ENCODE measurements around the gene CNTNAP1.

CNTNAP1 gene

GRCh38 chr17:42670789-42671657 is 11.3 kb upstream of the CNTNAP1 start:
- DNase-seq (ENCODE audit: low read depth) = no peak

- no peak for DNase-seq (ENCODE audit: low read depth)
These were observed 10.3 kb upstream of the CNTNAP1 start for GRCh38 chr17:42672038-42672437.

DNA sequence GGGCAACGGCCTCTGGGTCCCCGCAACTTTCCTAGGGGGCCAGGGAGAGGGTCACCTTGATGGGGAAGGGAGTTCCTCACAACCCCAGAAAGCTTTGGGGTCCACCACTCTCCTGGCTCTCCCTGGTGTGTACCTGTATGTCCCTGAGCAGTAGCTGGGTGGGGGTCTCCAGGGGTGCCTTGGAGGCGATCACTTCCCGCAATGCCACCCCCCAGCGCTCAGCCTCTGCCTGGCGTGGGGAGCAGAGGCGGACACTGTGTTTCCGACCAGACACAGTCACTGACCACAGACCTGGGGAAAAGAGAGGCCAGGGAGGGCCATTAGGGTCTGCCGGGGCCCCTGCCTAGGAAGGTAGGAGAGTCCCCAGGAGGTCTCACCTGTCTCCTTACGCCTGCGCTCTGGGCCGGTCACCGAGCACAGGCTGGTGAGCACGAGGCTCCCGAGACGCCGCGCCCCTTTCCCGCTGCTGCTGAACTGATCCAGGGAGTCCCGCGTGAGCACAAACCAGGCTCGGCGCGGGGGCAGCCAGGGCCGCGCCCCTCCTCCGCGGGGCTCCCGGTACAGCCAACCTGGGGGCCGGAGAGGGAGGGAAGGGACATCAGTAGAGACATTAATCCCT is 9.0 kb upstream of the CNTNAP1 start:
- DNase-seq (ENCODE audit: low read depth) = no peak

DNA sequence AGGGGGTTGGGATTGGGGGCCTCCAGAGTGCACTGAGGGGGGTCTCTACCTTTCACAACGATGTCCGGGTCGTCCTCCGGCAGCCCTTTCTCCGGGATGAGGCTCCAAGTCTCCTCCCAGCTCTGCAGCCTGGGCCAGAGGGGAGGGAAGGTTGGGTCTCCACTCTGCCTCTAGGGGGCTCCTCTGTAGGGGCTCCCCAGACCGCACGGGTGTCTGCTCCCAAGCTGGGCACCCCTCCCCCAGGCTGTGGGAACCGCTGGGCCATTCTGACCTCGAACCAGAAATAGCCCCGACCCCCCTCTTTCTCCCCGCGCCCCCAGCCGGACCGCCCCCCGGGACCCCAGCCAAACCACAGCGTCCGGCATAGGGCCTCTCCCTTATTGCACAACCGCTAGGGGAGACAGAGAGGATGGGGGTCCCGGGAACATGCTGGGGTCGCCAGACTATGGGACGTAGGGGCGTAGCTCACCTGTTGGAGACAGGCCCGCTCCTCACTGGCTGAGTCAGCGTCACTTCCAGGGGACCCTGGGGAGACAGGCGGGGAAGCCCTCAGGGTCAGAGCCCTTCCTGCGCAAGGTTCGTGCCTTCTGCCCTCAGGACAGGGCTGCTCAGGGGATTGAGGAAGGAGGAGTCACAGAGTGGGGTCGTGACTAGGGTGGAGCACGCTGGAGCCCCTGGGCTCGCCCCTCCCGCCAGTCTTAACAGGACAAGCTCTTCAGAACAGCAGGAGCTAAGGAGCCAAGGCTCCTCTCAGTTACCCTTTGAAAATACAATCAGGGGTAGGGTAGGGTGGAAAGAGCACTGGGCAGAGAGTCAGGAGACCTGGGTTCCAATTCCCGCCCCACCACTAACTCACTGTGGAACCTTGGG is 8.2 kb upstream of the CNTNAP1 start:
- DNase-seq (ENCODE audit: low read depth) = no peak

- DNase-seq (ENCODE audit: low read depth) = no peak
These were observed 7.5 kb upstream of the CNTNAP1 start for GRCh38 chr17:42674755-42675347.

- no peak for DNase-seq (ENCODE audit: low read depth)
These were observed 6.9 kb upstream of the CNTNAP1 start for GRCh38 chr17:42675348-42675964.

- no peak for DNase-seq (ENCODE audit: low read depth)
These were observed 6.3 kb upstream of the CNTNAP1 start for GRCh38 chr17:42675965-42676423.

DNA sequence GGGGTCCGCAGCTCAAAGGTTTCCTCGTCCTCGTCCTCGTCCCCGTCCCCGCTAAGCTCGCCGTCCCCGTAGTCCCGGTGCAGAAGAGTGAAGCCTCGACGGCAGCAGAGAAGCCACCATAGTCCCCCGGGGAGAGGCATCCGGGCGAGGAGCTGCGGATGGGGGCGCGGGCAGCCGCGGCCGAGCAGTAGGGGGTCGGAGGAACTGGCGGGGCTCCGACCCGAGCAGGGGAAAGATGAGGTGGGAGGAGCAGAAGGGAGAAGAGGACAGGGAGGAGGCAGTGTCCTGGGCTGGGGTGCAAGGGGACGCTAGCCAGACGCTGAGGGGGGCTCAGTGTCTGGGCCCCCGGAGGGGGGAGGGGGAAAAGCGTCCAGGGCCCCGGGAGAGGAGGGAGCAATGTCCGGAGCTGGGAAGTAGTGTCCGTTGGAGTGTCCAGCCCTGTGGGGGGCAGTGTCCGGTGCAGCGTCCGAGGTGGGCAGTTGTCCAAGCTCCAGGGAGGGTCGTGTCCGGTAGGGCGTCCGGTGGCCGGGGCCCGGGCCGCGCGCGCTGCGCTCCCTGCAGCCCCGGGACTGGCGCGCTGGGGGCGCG is 5.8 kb upstream of the CNTNAP1 start, which contains the start of gene PLEKHH3:
TSS of gene PLEKHH3 (minus strand) at position 571 of the 588 bp plus-strand sequence. CDS start at position 140, 431 bp downstream.
- no peak for DNase-seq (ENCODE audit: low read depth)

- DNase-seq (ENCODE audit: low read depth) = peak; percentile 98
These were observed 5.1 kb upstream of the CNTNAP1 start for GRCh38 chr17:42677012-42677857.

- peak; percentile 63 for DNase-seq (ENCODE audit: low read depth)
These were observed 4.2 kb upstream of the CNTNAP1 start for GRCh38 chr17:42677921-42678781.

DNA sequence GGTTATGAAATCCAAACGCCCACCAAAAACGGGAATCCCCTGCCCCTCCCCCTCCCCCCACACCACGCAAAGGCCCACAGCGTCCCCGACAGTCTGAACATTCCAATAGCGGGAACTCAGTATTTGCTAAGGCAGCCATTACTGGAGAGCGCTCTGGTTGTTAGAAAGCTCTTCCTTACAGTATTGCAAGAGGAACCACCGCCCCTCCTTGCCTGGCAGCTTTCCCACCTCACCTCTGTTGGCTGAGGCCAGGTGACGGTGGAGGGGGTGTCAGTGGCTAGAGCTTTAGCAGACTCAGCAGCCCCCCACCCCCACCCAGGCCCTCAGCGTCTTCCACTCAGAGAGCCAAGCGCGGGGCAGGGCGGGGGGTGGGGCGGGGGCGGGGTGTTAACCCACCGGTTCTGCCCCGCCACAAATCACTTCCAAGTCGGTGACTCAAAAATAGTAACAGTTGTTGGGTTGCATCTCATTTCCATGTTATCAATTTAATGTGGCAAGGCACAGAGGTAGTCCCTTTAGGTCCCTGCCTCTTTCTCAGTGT is 3.3 kb upstream of the CNTNAP1 start:
- no peak for DNase-seq (ENCODE audit: low read depth)

DNA sequence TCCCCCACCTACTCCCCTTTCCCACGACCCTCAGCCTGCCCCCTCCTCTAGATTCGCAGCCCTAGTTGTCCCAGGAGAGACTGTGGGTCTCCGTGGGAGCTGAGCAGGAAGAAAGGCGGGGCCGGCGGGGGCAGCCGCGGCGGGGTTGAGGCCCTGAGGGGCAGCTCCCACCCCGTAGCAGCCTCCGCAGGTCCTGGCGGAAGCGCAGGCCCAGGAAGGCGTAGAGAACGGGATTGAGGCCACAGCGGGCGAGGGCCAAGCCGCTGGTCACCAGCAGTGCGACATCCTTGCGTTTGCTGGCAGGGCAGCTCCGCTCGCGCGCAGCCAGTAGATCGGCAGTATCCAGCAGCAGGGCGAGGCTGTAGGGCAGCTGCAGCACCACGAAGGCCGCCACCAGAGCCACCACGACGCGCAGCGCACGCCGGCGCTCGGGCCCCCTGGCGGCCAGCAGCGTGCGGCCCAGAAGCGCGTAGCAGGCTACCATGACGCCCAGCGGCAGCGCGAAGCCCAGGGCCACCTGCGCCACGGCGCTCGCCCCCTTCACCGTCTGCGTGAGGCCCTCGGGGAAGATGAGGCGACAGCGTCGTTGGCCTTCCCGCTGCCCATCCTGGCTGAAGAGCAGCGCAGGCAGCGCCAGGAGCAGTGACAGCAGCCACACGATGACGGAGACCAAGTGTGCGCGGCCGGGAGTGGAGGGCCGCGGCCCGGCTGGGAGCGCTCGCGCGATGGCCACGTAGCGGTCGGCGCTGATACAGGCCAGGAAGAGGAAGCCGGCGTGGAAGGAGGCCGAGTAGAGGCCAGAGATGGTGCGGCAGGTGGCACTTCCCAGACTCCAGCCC is 2.6 kb upstream of the CNTNAP1 start:
- DNase-seq (ENCODE audit: low read depth) = peak; percentile 41

DNA sequence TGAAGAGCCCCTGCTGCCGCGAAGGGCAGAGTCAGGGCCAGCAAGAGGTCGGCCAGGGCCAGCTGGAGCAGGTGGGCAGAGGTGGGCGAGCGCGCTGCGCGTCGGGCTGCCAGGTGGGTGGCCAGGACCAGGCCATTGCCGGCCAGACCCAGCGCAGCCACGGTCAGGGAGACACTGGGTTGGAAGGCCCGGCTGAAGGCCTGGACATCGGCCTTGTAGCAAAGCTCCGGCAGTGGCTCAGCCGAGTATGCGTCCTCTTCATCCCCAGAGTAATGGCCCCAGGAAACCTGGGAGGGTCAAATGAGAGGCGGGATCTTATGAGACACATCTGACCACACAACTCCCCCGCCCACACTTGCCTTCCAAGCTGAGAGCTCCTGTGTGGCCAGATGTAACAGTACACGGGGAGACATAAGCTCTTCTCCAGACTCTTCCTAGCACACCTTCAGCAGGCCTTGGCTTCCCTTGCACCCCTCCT is 2.0 kb upstream of the CNTNAP1 start:
- no peak for DNase-seq (ENCODE audit: low read depth)

- no peak for DNase-seq (ENCODE audit: low read depth)
These were observed 532 bp downstream of the CNTNAP1 start for GRCh38 chr17:42682722-42683403.

- DNase-seq (ENCODE audit: low read depth) = no peak
These were observed 1.2 kb downstream of the CNTNAP1 start for GRCh38 chr17:42683407-42684034.

DNA sequence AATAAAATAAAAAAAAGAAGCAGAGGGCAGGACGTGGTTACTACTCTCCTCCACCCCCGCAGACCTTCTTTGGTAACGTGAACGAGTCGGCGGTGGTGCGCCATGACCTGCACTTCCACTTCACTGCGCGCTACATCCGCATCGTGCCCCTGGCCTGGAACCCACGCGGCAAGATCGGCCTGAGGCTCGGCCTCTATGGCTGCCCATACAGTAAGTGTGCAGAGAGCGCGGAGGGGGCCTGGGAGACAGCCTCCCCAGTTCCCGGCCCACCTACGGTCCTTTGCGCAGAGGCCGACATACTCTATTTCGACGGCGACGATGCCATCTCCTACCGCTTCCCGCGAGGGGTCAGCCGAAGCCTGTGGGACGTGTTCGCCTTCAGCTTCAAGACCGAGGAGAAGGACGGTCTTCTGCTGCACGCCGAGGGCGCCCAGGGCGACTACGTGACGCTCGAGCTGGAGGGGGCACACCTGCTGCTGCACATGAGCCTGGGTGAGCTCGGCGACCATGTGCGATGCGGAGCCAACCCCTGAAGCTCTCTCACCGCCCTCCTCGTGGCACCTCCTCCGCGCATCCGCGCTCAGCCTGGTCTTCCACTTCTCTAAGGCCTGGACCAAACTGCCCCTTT is 2.7 kb downstream of the CNTNAP1 start:
- DNase-seq (ENCODE audit: low read depth) = no peak
